Glutamatergic neuron (in vitro differentiated cells): ENCODE measurements around the gene BHLHA15. TPM values are rescaled to one million over a fixed set of nuclear protein-coding genes. Genes with fewer than 3 reads are reported as not detected.

Experiments
- DNase-seq: peaks from one replicate; pipeline ENCODE4 v3.0.0; 2022
- H3K27ac Mint-ChIP-seq: one replicate; pipeline ENCODE4 v1.8.0; 2020; ENCODE audit warnings: mild to moderate bottlenecking, mixed read lengths, inconsistent platforms; ENCODE audit not compliant: unreplicated experiment
- H3K27me3 Mint-ChIP-seq: one replicate; pipeline ENCODE4 v1.8.0; 2020; ENCODE audit warnings: mild to moderate bottlenecking, moderate library complexity, mixed read lengths, inconsistent platforms; ENCODE audit not compliant: unreplicated experiment
- H3K36me3 Mint-ChIP-seq: one replicate; pipeline ENCODE4 v1.8.0; 2020; ENCODE audit warnings: mild to moderate bottlenecking, mixed read lengths, inconsistent platforms; ENCODE audit not compliant: unreplicated experiment
- H3K4me1 Mint-ChIP-seq: one replicate; pipeline ENCODE4 v1.8.0; 2020; ENCODE audit warnings: mild to moderate bottlenecking, low read depth, mixed read lengths, inconsistent platforms; ENCODE audit not compliant: unreplicated experiment
- H3K4me3 Mint-ChIP-seq: one replicate; pipeline ENCODE4 v1.8.0; 2020; ENCODE audit warnings: mild to moderate bottlenecking, mixed read lengths, inconsistent platforms; ENCODE audit not compliant: unreplicated experiment
- H3K9me3 Mint-ChIP-seq: one replicate; pipeline ENCODE4 v1.8.0; 2020; ENCODE audit warnings: mild to moderate bottlenecking, moderate library complexity, mixed read lengths, inconsistent platforms; ENCODE audit not compliant: unreplicated experiment
- CTCF ChIP-seq: fragments of 200-600 bp; sonication (generic); IDR thresholded peaks from one replicate; pipeline ENCODE4 v1.5.0; 2021; ENCODE audit not compliant: partially characterized antibody, unreplicated experiment
- total RNA-seq: library from RNA; stranded (reverse); fragmentation: NEBNext Ultra II Directional; extraction: Animal tissue kit (Norgen Biotek cat#: 25700); gene quantifications from one replicate; pipeline ENCODE4 v1.2.1, GENCODE V29; 2021; ENCODE audit not compliant: unreplicated experiment

BHLHA15 gene
- total RNA-seq, 1 donor from 2014 or later, result not detected

- no peaks in the 10 kb centered on the region for H3K4me1 Mint-ChIP-seq
- peaks cover 1% of the 10 kb centered on the region for H3K9me3 Mint-ChIP-seq
- TF ChIP-seq CTCF, result no peak
- no peak overlapping the region for H3K27ac Mint-ChIP-seq
- no peaks in the 10 kb centered on the region for H3K36me3 Mint-ChIP-seq
- no peak overlapping the region for H3K4me3 Mint-ChIP-seq
- no peak for DNase-seq
- H3K27me3 Mint-ChIP-seq, result peaks cover 4% of the 10 kb centered on the region
These were observed 14.8 kb downstream of the BHLHA15 start for GRCh38 chr7:98225913-98226614.

GRCh38 chr7:98227939-98228338 lies 16.7 kb downstream of the BHLHA15 start:
- Mint-ChIP-seq H3K36me3 (no peaks in the 10 kb centered on the region), H3K9me3 (peaks cover 1% of the 10 kb centered on the region), H3K4me3 (no peak overlapping the region), H3K27ac (peak overlapping the region; percentile 59), H3K4me1 (no peaks in the 10 kb centered on the region), H3K27me3 (peaks cover 4% of the 10 kb centered on the region)
- no peak for TF ChIP-seq CTCF
- no peak for DNase-seq

GRCh38 chr7:98228801-98229200 lies 17.6 kb downstream of the BHLHA15 start:
- TF ChIP-seq CTCF, result no peak
- Mint-ChIP-seq H3K9me3 (peaks cover 2% of the 10 kb centered on the region), H3K36me3 (no peaks in the 10 kb centered on the region), H3K4me3 (no peak overlapping the region), H3K4me1 (no peaks in the 10 kb centered on the region), H3K27ac (no peak overlapping the region), H3K27me3 (peaks cover 4% of the 10 kb centered on the region)
- no peak for DNase-seq

GRCh38 chr7:98229441-98229840 lies 18.2 kb downstream of the BHLHA15 start:
- peaks cover 4% of the 10 kb centered on the region for H3K27me3 Mint-ChIP-seq
- TF ChIP-seq CTCF, result no peak
- no peak for DNase-seq
- H3K36me3 Mint-ChIP-seq, result no peaks in the 10 kb centered on the region
- no peak overlapping the region for H3K27ac Mint-ChIP-seq
- H3K9me3 Mint-ChIP-seq, result peaks cover 3% of the 10 kb centered on the region
- no peaks in the 10 kb centered on the region for H3K4me1 Mint-ChIP-seq
- H3K4me3 Mint-ChIP-seq, result no peak overlapping the region

- Mint-ChIP-seq H3K27ac (no peak overlapping the region), H3K4me3 (no peak overlapping the region), H3K36me3 (no peaks in the 10 kb centered on the region), H3K9me3 (peaks cover 6% of the 10 kb centered on the region), H3K4me1 (no peaks in the 10 kb centered on the region), H3K27me3 (peaks cover 4% of the 10 kb centered on the region)
- no peak for DNase-seq
- TF ChIP-seq CTCF, result no peak
These were observed 18.9 kb downstream of the BHLHA15 start for GRCh38 chr7:98229991-98230745.
